Activated CD8-positive, alpha-beta T cell treated with anti-CD3 and anti-CD28 coated beads for 36 hours (primary cell): ENCODE measurements around the gene IRF1. TPM values are rescaled to one million over a fixed set of nuclear protein-coding genes. Genes with fewer than 3 reads are reported as not detected.
A peak's percentile ranks its signal among the peaks of the same experiment; 100 is the strongest.

ENCODE experiments used
- ATAC-seq: fragments of 200-7000 bp; cut with Tn5 transposase; one replicate; pipeline ENCODE4 v1.10.0; 2021; ENCODE audit warnings: mild to moderate bottlenecking, moderate library complexity
- CTCF ChIA-PET: fragments of 350-600 bp; sonication (Branson Sonifier 250); formaldehyde crosslinking; loops from one replicate; lab custom pipeline; 2021; ENCODE audit warnings: antibody characterized with exemption; lab: Charles Lee
- POLR2A ChIA-PET: fragments of 350-600 bp; sonication (Branson Sonifier 250); formaldehyde crosslinking; loops from one replicate; lab custom pipeline; 2021; ENCODE audit warnings: antibody characterized with exemption; lab: Charles Lee
- DNase-seq: peaks from one replicate; pipeline ENCODE4 v3.0.0-alpha.2; 2020
- H3K27ac Mint-ChIP-seq: one replicate; pipeline ENCODE4 v1.8.0; 2021; ENCODE audit warnings: mild to moderate bottlenecking, mixed read lengths
- H3K27me3 Mint-ChIP-seq: one replicate; pipeline ENCODE4 v1.8.0; 2021; ENCODE audit warnings: mixed read lengths
- H3K36me3 Mint-ChIP-seq: one replicate; pipeline ENCODE4 v1.8.0; 2021; ENCODE audit warnings: low read depth, mixed read lengths
- H3K4me1 Mint-ChIP-seq: one replicate; pipeline ENCODE4 v1.8.0; 2021; ENCODE audit warnings: low read depth, mixed read lengths
- H3K4me3 Mint-ChIP-seq: one replicate; pipeline ENCODE4 v1.8.0; 2021; ENCODE audit warnings: mild to moderate bottlenecking, moderate library complexity, mixed read lengths
- H3K9me3 Mint-ChIP-seq: one replicate; pipeline ENCODE4 v1.8.0; 2021; ENCODE audit warnings: mixed read lengths
- CTCF ChIP-seq: fragments of 200-600 bp; IDR thresholded peaks from one replicate; pipeline ENCODE4 v1.8.0; 2022; ENCODE audit warnings: antibody characterized with exemption, mild to moderate bottlenecking
- intact Hi-C: fragments of 100-400 bp; cut with micrococcal nuclease; formaldehyde crosslinking; loops from one replicate; pipeline ENCODE4 v1.10.0; 2022
- total RNA-seq, 2 experiments: library from RNA; stranded (reverse); gene quantifications; one replicate each; pipeline ENCODE4 v1.2.3, GENCODE V29; 2021

The IRF1 gene
- total RNA-seq, 2 experiments from 2014 or later, result 121 to 128 TPM

GRCh38 chr5:132488590-132488989 is 2.0 kb downstream of the IRF1 start:
- POLR2A ChIA-PET, result interaction anchor here (0.9 to 36.6 kb wide), 14 partner anchors 2 to 194 kb away, joined by 3 to 1641 read pairs (median 52); partner anchors contain the start of genes IRF1, SLC22A4 and SLC22A5
- no peaks in the 10 kb centered on the region for H3K27me3 Mint-ChIP-seq
- DNase-seq (no peak), ATAC-seq (no peak)
- peaks cover 65% of the 10 kb centered on the region for H3K36me3 Mint-ChIP-seq
- peak overlapping the region; percentile 90 for H3K27ac Mint-ChIP-seq
- H3K4me1 Mint-ChIP-seq, result peaks cover 67% of the 10 kb centered on the region
- no peaks in the 10 kb centered on the region for H3K9me3 Mint-ChIP-seq
- intact Hi-C loops, result loop anchor here (2.0 kb wide), 1 partner anchor 76 kb away; no protein-coding TSS in a partner anchor
- no peak for TF ChIP-seq CTCF
- peak overlapping the region; percentile 96 for H3K4me3 Mint-ChIP-seq
- CTCF ChIA-PET, result interaction anchor here (1.0 to 4.8 kb wide), 5 partner anchors 9 to 77 kb away, joined by 3 to 36 read pairs (median 9); no protein-coding TSS in a partner anchor

DNA sequence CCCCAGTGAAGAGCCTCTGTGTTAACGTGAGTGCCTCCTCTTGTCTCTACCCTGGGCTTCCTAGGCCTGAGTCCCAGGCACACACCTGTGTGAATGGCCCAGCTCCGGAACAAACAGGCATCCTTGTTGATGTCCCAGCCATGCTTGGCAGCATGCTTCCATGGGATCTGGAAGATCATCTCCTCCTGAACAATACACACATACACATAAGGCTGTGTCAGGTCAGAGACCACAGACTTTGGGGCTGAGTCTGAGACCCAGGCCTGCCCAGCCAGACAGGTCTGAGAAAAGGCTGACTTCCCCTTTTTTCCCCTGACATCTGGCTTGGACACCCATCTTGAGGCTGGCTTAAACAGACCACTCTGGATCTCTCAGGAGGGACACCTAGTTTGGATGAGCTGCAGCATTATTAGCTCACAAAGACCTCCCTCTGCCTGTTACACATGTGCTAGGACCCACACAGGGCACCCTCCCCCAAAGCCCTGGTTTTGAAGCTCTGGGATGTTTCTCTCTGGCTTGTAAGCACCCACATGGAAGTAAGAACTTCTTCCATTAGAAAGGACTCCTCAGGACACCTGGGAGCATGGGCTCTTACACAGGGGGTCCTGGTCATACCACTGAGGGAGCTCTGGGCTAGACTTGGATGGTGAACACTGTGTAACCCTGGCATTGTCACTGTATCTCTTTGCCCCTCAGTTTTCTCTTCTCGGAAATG is 2.6 kb downstream of the IRF1 start:
- intact Hi-C loops, result loop anchor here (2.0 kb wide), 1 partner anchor 75 kb away; no protein-coding TSS in a partner anchor
- ChIA-PET CTCF (interaction anchor here (1.0 to 4.8 kb wide), 11 partner anchors 9 to 102 kb away, joined by 3 to 36 read pairs (median 5); no protein-coding TSS in a partner anchor), POLR2A (interaction anchor here (0.9 to 36.6 kb wide), 14 partner anchors 3 to 309 kb away, joined by 3 to 1641 read pairs (median 52); partner anchors contain the start of genes IRF1 and SLC22A4)
- Mint-ChIP-seq H3K9me3 (no peaks in the 10 kb centered on the region), H3K27ac (peak overlapping the region; percentile 90), H3K27me3 (no peaks in the 10 kb centered on the region), H3K4me1 (peaks cover 63% of the 10 kb centered on the region), H3K36me3 (peaks cover 69% of the 10 kb centered on the region), H3K4me3 (peak overlapping the region; percentile 96)
- no peak for ATAC-seq
- peak; percentile 32 for DNase-seq
- TF ChIP-seq CTCF, result no peak

GRCh38 chr5:132487095-132487428 is 3.5 kb downstream of the IRF1 start:
- intact Hi-C loops, result no loop called here
- Mint-ChIP-seq H3K36me3 (peaks cover 73% of the 10 kb centered on the region), H3K4me3 (peak overlapping the region; percentile 96), H3K27ac (peak overlapping the region; percentile 90), H3K9me3 (no peaks in the 10 kb centered on the region), H3K27me3 (no peaks in the 10 kb centered on the region), H3K4me1 (peaks cover 59% of the 10 kb centered on the region)
- POLR2A ChIA-PET, result interaction anchor here (1.0 to 36.6 kb wide), 10 partner anchors 4 to 308 kb away, joined by 4 to 1641 read pairs (median 188); partner anchors contain the start of gene IRF1
- TF ChIP-seq CTCF, result no peak
- CTCF ChIA-PET, result interaction anchor here (1.0 to 4.8 kb wide), 9 partner anchors 8 to 101 kb away, joined by 3 to 36 read pairs (median 5); no protein-coding TSS in a partner anchor
- no peak for ATAC-seq
- peak; percentile 7 for DNase-seq

DNA sequence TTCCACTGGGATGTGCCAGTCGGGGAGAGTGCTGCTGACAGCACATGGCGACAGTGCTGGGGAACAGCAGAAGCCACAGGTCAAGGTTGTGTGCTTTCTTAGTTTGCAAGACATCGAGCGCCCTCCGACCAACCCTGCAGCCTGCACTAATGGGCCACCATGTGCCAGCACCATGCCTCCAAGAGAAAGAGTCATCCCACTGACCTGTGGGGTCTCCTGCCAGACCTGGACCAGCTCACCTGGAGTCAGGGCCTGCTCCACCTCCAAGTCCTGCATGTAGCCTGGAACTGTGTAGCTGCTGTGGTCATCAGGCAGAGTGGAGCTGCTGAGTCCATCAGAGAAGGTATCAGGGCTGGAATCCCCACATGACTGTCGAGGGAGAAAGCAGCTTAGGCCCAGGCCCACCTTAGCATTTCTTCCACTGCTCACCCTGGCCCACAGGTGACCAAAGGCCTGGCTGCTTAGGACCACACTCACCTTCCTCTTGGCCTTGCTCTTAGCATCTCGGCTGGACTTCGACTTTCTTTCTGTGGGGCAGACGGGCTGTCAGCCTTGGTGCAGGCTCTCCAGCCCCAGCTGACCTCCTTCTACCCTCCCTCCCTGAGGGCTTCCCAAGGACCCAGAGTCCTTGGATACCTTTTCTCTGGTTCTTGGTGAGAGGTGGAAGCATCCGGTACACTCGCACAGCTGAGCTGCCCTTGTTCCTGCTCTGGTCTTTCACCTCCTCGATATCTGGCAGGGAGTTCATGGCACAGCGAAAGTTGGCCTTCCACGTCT is 4.1 kb downstream of the IRF1 start:
- no peak for ATAC-seq
- peak overlapping the region; percentile 96 for H3K4me3 Mint-ChIP-seq
- no peaks in the 10 kb centered on the region for H3K27me3 Mint-ChIP-seq
- TF ChIP-seq CTCF, result no peak
- H3K9me3 Mint-ChIP-seq, result no peaks in the 10 kb centered on the region
- H3K36me3 Mint-ChIP-seq, result peaks cover 73% of the 10 kb centered on the region
- peaks cover 55% of the 10 kb centered on the region for H3K4me1 Mint-ChIP-seq
- H3K27ac Mint-ChIP-seq, result peak overlapping the region; percentile 90
- CTCF ChIA-PET, result interaction anchor here (1.0 to 2.5 kb wide), 7 partner anchors 10 to 100 kb away, joined by 3 to 11 read pairs (median 5); no protein-coding TSS in a partner anchor
- POLR2A ChIA-PET, result interaction anchor here (1.0 to 36.6 kb wide), 10 partner anchors 4 to 307 kb away, joined by 4 to 1641 read pairs (median 188); partner anchors contain the start of gene IRF1
- intact Hi-C loops, result no loop called here
- no peak for DNase-seq
